ENCODE data around the gene NEK1.

The NEK1 gene

DNA sequence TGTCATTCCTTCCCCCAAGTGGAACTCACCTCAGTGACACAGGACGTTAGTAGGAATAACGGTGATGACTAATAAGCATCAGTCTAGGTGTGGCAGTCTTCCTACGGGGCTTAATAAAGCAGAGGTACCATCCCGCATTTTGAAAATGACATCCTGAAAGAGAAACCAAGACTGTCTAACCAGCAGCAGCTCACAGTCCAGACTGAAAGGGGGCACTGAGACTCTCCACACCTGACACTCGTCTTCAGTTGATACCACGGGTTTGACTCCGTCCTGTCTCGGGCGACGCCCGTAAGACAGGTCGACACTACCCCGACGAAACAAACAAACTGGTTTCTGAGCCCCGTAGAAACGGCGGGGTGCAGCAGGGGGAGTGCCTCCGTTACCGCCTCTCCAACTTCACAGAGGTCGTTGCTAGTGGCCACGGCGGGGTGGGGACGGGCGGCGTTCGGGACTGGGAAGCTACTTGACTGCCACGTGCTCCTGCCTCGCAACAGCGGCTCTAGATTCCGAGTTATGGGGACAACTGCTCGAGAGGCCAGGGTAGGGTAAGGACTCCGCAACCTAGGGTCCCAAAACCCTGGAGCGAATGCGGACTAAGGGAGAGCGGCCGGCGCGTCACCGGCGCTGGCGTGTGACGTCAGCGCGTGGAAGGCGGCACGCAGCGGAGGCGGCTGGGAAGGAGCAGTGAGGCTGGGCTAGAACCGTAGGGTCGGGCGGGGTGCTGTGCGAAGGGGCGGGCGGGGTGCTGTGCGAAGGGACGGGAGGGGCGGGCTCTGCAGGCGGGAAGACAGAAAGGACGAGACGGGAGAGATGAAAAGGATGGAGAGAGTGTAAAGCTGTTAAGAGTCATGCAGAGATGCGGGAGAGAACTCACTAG lies at the start of gene NEK1:
Gene NEK1 (minus strand): TSS at position 593 of the 880 bp plus-strand sequence. CDS start 9,953 bp downstream, outside the sequence.
- TF ChIP-seq EZH2 (IDR thresholded peaks at IDR 0.05; ENCODE audit: borderline replicate concordance, low read depth, low read length, severe bottlenecking), result no peak
- TF ChIP-seq, protein P1, sequence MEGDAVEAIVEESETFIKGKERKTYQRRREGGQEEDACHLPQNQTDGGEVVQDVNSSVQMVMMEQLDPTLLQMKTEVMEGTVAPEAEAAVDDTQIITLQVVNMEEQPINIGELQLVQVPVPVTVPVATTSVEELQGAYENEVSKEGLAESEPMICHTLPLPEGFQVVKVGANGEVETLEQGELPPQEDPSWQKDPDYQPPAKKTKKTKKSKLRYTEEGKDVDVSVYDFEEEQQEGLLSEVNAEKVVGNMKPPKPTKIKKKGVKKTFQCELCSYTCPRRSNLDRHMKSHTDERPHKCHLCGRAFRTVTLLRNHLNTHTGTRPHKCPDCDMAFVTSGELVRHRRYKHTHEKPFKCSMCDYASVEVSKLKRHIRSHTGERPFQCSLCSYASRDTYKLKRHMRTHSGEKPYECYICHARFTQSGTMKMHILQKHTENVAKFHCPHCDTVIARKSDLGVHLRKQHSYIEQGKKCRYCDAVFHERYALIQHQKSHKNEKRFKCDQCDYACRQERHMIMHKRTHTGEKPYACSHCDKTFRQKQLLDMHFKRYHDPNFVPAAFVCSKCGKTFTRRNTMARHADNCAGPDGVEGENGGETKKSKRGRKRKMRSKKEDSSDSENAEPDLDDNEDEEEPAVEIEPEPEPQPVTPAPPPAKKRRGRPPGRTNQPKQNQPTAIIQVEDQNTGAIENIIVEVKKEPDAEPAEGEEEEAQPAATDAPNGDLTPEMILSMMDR (IDR thresholded peaks at IDR 0.05; ENCODE audit: borderline replicate concordance, extremely low read depth, low read length, poor library complexity, severe bottlenecking), result peak; percentile 25
- H4K20me1 ChIP-seq (ENCODE audit: insufficient read depth, low read length), result no peaks in the 10 kb centered on the region
- H3K4me3 ChIP-seq (ENCODE audit: low read depth in 1 of 2, low read length in 2 of 2), result peak within 1 kb of the TSS; percentile 53 to 82
- peaks cover 30% of the 10 kb centered on the region for H3K79me2 ChIP-seq (ENCODE audit: insufficient read depth, low read length)
- H3K9me3 ChIP-seq (ENCODE audit: insufficient read depth, low read length, severe bottlenecking), result no peaks in the 10 kb centered on the region
- DNase-seq (peak; percentile 90), ATAC-seq (ENCODE audit: insufficient read depth, low read depth) (peak; percentile 91)
- no peaks in the 10 kb centered on the region for H3K27me3 ChIP-seq (ENCODE audit: insufficient read depth, low read length, poor library complexity)
- H3K27ac ChIP-seq (ENCODE audit: low read length), result peak within 1 kb of the TSS; percentile 87
- no peaks in the 10 kb centered on the region for H3K36me3 ChIP-seq (ENCODE audit: insufficient read depth, low read length)
- H3K9ac ChIP-seq (ENCODE audit: low read depth, low read length), result peak within 1 kb of the TSS; percentile 71
- peak within 1 kb of the TSS; percentile 92 for H2AFZ ChIP-seq (ENCODE audit: low read depth, low read length)
- H3K4me1 ChIP-seq (ENCODE audit: insufficient read depth, low read length), result peaks cover 38% of the 10 kb centered on the region
- H3K4me2 ChIP-seq (ENCODE audit: insufficient read depth, low read length), result peak within 1 kb of the TSS; percentile 83

GRCh38 chr4:169661761-169662160 lies 49.4 kb upstream of the NEK1 start:
- H3K27ac ChIP-seq (ENCODE audit: low read length), result no peak overlapping the region
- peaks cover 4% of the 10 kb centered on the region for H3K9me3 ChIP-seq (ENCODE audit: insufficient read depth, low read length, severe bottlenecking)
- H2AFZ ChIP-seq (ENCODE audit: low read depth, low read length), result no peak overlapping the region
- H3K4me3 ChIP-seq (ENCODE audit: low read depth in 1 of 2, low read length in 2 of 2), result no peak overlapping the region
- H3K9ac ChIP-seq (ENCODE audit: low read depth, low read length), result no peak overlapping the region
- H4K20me1 ChIP-seq (ENCODE audit: insufficient read depth, low read length), result no peaks in the 10 kb centered on the region
- no peak overlapping the region for H3K4me2 ChIP-seq (ENCODE audit: insufficient read depth, low read length)
- H3K79me2 ChIP-seq (ENCODE audit: insufficient read depth, low read length), result peaks cover 18% of the 10 kb centered on the region
- peaks cover 56% of the 10 kb centered on the region for H3K4me1 ChIP-seq (ENCODE audit: insufficient read depth, low read length)
- TF ChIP-seq, protein P1 (IDR thresholded peaks at IDR 0.05; ENCODE audit: borderline replicate concordance, extremely low read depth, low read length, poor library complexity, severe bottlenecking), result no peak
- TF ChIP-seq EZH2 (IDR thresholded peaks at IDR 0.05; ENCODE audit: borderline replicate concordance, low read depth, low read length, severe bottlenecking), result no peak
- H3K36me3 ChIP-seq (ENCODE audit: insufficient read depth, low read length), result peaks cover 6% of the 10 kb centered on the region; the same call in 1 of the 2 replicates
- ATAC-seq (ENCODE audit: insufficient read depth, low read depth), result no peak
- DNase-seq, result no peak
- H3K27me3 ChIP-seq (ENCODE audit: insufficient read depth, low read length, poor library complexity), result no peaks in the 10 kb centered on the region

DNA sequence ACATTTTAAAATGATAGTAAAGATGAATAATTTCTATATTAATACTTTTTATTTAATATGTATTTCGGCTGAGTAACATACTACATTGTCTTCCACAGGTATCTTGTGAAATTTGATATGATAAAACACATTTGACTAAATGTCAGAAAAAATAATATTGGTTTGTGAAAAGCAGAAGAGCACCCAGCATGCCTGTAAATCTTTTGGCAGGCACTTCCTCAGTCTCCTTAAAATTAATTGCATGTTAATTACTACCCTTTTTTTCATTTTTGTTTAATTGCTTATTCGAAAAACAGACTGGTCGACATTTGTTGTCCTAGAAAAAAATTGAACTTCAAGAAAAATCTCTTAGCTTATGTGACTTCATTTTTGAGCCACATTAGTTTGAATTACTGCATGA lies 48.5 kb upstream of the NEK1 start:
- Histone ChIP-seq H3K27me3 (ENCODE audit: insufficient read depth, low read length, poor library complexity) (no peaks in the 10 kb centered on the region), H3K4me2 (ENCODE audit: insufficient read depth, low read length) (peak overlapping the region; percentile 66), H2AFZ (ENCODE audit: low read depth, low read length) (no peak overlapping the region; the same call in 1 of the 2 replicates), H3K4me1 (ENCODE audit: insufficient read depth, low read length) (peaks cover 56% of the 10 kb centered on the region), H3K79me2 (ENCODE audit: insufficient read depth, low read length) (peaks cover 13% of the 10 kb centered on the region), H3K9ac (ENCODE audit: low read depth, low read length) (peak overlapping the region; percentile 56), H3K9me3 (ENCODE audit: insufficient read depth, low read length, severe bottlenecking) (no peaks in the 10 kb centered on the region), H3K27ac (ENCODE audit: low read length) (no peak overlapping the region), H3K4me3 (ENCODE audit: low read depth in 1 of 2, low read length in 2 of 2) (peak overlapping the region in 1 of 2 experiments; percentile 61; a peak in 2 of 4 replicates), H3K36me3 (ENCODE audit: insufficient read depth, low read length) (no peaks in the 10 kb centered on the region), H4K20me1 (ENCODE audit: insufficient read depth, low read length) (no peaks in the 10 kb centered on the region)
- DNase-seq (no peak), ATAC-seq (ENCODE audit: insufficient read depth, low read depth) (no peak)
- no peak for TF ChIP-seq EZH2 (IDR thresholded peaks at IDR 0.05; ENCODE audit: borderline replicate concordance, low read depth, low read length, severe bottlenecking)
- TF ChIP-seq, protein P1 (IDR thresholded peaks at IDR 0.05; ENCODE audit: borderline replicate concordance, extremely low read depth, low read length, poor library complexity, severe bottlenecking), result no peak
